ENCODE measurements around the gene LRRC38. TPM values are rescaled to one million over a fixed set of nuclear protein-coding genes. Genes with fewer than 3 reads are reported as not detected.
"Not testable (repeated sequence)": the region's sequence is repeated elsewhere in the genome, so short reads cannot be mapped to it uniquely, and the experiment has no call there.

Gene LRRC38
- total RNA-seq, 1 experiment from 2014 or later = not detected

DNA sequence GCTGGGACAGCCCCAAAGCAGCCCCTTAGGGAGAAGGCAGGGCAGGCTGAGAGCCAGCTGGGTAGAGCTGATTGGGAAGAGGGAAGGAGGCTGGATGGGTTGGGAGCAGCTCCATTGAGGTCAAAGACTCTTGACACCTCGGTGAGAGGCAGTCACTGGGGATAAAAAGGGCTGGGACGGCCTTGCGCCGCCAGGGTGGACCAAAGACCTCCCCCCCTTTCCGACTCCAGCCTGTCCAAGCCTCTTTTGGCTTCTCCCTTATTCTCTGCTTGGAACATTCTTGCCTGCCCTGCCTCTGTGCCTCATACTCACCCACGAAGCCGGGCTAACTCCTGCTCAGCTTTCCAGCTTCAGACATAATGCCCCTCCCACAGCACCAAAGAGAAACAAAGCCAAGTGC lies 51.1 kb downstream of the LRRC38 start:
- DNase-seq (ENCODE audit: low spot score) = no peak

DNA sequence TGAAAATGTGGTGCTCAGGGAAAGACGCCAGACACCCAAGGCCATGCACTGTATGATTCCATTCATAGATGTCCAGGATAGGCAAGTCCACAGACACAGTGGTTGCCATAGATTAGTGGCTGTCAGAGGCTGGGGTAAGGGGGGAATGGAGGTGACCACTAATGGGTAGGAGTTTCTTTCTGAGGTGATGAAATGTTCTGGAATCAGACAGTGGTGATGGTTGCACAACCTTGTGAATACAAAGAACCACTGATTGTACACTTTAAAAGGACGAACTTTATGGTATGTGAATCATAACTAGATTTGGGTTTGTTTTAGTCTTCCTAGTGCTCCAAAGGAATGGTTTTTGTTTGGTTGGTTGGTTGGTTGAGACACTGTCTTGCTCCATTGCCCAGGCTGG lies 51.8 kb downstream of the LRRC38 start:
- no peak for DNase-seq (ENCODE audit: low spot score)

DNA sequence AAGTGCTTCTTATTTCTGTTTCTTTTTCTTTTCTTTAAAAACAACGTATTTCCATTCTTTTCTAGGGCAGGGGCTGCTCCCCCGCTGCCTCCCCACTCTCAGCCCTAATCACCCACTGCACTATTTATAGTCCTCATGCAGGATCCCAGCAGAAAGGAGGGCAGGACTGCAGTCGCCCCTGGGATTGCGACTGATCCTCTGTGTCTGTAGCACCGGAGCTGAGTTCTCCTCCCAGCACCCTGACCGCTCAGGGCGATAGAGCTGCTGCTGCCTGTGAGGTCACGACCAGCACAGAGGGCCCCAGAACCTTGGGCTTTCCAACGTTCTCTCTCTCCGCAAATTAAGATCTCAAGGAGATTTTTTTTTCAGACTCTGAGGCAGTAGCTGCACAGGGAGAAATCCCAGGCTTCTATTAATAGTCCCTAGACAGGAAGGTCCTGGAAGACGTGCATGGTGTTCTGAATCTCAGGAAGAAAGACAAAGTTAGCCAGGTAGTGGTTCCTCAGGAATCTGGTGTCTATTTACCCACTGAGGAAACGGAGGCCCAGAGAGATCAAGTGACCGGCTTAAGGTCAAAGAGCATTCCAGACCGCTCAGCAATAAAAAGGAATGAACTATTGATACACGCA lies 56.8 kb downstream of the LRRC38 start:
- no peak for DNase-seq (ENCODE audit: low spot score)

DNA sequence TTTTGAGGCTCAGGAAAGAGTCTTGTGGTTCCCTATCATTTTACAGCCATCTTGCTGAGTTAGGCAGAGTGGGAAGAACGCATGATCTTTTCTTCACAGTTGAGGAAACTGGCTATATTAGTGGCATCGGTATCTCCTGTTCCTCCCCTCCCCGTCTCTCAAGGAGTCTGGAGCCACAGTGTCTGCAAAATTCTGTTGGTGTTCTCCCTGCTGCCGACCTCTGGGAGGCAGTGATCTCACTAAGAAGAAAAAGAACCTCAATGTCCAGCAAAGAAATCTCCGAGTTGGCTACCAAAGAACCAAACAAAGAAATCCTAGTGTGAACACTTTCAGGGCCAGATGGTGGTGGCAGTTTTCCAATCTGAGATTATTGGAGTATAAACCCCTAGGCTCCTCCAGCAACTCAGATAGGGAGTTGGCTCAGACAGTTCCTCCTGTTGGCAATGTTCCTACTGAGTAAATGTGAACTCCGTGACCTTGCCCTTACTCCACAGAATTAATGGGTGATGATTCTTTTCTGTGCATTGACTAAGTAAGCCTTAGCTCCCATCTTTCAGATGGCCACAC lies 62.3 kb downstream of the LRRC38 start:
- no peak for DNase-seq (ENCODE audit: low spot score)

DNA sequence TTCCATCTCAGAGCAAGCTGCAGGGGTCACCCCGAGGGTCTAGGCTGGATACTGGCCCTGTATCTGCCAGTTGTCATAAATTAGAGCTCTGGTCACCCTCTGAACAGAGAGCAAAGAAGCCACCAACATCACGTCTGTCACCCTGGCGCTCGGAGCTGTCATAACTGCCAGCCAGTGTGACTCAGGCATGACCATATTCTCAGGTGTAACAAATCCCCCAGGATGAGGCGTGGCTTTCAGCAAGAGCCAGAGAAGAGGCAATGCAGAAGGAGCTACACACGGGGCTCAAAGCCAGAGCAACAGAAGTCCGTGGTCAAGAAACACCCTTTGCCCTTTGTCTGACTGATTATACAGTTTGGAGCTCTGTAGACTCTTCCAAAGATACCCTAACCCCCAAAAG lies 63.6 kb downstream of the LRRC38 start:
- no peak for DNase-seq (ENCODE audit: low spot score)

DNA sequence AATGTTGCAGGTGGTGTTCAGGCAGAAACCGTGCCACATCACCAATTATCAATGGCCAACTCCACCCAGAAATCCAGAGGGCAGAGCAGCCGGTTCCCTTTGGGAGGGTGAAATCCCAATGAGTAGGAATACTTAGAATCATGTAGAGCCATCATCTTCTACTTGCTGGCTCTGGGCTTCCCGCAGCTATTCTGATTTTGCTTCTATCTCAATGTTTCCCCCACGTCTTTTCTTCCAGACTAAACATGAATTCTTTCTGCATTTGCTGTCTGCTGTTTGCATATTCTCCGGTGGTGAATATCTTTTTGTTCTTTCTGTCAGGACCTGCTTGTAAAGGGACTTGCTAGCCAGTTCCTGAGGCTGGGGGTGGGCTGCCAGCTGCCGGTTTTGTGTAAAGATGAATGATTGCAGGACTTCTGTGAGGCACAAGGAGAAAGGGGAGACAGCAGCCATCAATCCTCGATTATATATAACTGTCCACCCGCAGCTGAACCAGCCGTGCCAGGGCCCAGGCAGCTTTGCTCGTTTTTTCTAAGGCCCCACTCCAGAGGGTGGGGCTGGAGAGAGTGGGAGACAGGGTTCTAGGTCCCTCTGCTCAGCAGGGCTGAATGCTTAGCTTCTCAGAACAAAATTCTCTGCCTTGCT lies 70.3 kb downstream of the LRRC38 start:
- DNase-seq (ENCODE audit: low spot score) = no peak

DNA sequence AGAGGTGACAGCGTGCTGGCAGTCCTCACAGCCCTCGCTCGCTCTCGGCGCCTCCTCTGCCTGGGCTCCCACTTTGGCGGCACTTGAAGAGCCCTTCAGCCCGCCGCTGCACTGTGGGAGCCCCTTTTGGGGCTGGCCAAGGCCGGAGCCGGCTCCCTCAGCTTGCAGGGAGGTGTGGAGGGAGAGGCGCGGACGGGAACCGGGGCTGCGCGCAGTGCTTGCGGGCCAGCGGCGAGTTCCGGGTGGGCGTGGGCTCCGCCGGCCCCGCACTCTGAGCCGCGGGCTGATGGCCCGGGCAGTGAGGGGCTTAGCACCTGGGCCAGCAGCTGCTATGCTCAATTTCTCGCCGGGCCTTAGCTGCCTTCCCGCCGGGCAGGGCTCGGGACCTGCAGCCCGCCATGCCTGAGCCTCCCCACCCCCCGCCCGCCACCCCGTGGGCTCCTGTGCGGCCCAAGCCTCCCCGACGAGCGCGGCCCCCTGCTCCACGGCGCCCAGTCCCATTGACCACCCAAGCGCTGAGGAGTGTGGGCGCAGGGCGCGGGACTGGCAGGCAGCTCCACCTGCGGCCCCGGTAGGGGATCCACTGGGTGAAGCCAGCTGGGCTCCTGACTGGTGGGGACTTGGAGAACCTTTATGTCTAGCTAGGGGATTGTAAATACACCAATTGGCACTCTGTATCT lies 74.6 kb downstream of the LRRC38 start:
- DNase-seq (ENCODE audit: low spot score) = not testable (repeated sequence)

DNA sequence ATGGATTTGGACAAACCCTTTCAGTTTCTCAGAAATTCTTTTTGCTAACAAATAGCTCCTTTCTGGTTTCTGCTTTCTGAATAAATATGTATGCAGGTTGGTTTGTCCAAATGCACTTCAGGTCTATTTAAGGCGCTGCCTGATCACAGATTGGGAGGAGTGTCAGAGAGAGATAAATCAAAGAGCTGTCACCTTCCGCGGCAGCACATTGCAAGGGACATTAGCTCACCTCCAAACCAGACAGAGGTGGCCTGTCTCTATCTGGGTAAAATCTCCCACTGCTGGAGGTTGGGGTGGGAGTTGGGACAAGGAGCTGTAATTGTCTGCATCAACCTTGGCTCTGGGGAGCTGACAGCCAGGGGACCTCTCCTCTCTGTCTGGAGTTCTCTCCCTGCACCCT lies 78.3 kb downstream of the LRRC38 start:
- DNase-seq (ENCODE audit: low spot score) = no peak

DNA sequence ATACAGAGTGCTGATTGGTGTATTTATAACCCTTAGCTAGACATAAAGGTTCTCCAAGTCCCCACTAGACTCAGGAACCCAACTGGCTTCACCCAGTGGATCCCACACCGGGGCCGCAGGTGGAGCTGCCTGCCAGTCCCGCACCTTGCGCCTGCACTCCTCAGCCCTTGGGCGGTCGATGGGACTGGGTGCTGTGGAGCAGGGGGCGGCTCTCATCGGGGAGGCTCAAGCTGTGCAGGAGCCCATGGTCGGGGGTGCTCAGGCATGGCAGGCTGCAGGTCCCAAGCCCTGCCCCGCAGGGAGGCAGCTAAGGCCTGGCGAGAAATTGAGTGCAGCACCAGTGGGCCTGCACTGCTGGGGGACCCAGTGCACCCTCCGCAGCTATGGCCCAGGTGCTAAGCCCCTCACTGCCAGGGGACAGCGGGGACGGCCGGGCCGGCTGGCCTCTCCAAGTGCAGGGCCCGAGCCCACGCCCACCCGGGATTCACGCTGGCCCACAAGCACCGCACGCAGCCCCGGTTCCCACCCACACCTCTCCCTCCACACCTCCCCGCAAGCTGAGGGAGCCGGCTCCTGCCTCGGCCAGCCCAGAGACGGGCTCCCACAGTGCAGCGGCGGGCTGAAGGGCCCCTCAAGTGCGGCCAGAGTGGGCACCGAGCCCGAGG lies 80.0 kb downstream of the LRRC38 start:
- not testable (repeated sequence) for DNase-seq (ENCODE audit: low spot score)

DNA sequence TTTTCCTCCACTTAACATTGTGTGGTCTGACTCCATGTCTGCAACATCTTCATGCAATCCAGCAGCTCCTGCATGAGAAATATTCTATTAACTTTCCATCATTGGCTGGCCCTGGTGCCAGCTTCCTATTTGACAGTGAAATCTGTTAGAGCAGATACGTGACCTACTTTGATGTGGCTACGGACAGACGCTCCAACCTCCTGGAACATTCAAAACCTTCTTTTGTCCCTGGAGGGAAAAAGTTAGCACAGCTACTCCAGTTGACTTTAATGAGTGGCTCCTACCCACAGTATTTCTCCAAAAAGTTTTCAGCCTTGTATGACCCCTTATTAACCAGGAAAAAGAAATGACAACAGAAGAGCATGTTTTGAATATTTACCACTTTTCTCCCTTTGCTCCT lies 81.6 kb downstream of the LRRC38 start:
- no peak for DNase-seq (ENCODE audit: low spot score)

DNA sequence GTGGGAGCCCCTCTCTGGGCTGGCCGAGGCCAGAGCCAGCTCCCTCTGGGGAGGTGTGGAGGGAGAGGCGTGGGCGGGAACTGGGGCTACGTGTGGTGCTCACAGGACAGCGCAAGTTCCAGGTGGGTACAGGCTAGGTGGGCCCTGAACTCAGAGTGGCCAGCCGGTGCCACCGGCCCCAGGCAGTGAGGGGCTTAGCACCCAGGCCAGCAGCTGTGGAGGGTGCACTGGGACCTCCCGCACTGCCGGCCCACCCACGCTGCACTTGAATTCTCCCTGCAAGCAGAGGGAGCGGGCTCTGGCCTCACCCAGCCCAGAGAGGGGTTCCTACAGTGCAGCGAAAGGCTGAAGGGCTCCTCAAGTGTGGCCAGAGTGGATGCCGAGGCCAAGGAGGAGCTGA lies 83.3 kb downstream of the LRRC38 start:
- no peak for DNase-seq (ENCODE audit: low spot score)

Other genes with a start within 250 kb of the LRRC38 start
- gene PRAMEF8, start 228.9 kb downstream of the LRRC38 start, total RNA-seq (2014; rRNA removed; shearing (Covaris generic)) = not detected in 2 replicates
- not detected in 2 replicates for gene PRAMEF33, start 210.5 kb downstream of the LRRC38 start, total RNA-seq (2014; rRNA removed; shearing (Covaris generic))
- gene PRAMEF15, start 198.4 kb downstream of the LRRC38 start, total RNA-seq (2014; rRNA removed; shearing (Covaris generic)) = not detected in 2 replicates
- gene PRAMEF14, start 166.9 kb downstream of the LRRC38 start, total RNA-seq (2014; rRNA removed; shearing (Covaris generic)) = not detected in 2 replicates
- not detected in 2 replicates for gene PRAMEF19, start 142.1 kb downstream of the LRRC38 start, total RNA-seq (2014; rRNA removed; shearing (Covaris generic))
- not detected in 2 replicates for gene PRAMEF17, start 124.4 kb downstream of the LRRC38 start, total RNA-seq (2014; rRNA removed; shearing (Covaris generic))
- gene PRAMEF20, start 103.6 kb downstream of the LRRC38 start, total RNA-seq (2014; rRNA removed; shearing (Covaris generic)) = not detected in 2 replicates
- gene PDPN, start 69.8 kb upstream of the LRRC38 start, total RNA-seq (2014; rRNA removed; shearing (Covaris generic)) = not detected in 2 replicates
- 2.5 and 3.6 TPM in 2 replicates for gene PRDM2, start 186.2 kb upstream of the LRRC38 start, total RNA-seq (2014; rRNA removed; shearing (Covaris generic))